Dedifferentiated amniotic fluid mesenchymal stem cell (primary cell): ENCODE results near the gene TEX264.
"Not testable (repeated sequence)": the region's sequence is repeated elsewhere in the genome, so short reads cannot be mapped to it uniquely, and the experiment has no call there.

Experiments used
- DNase-seq: peaks from one replicate; pipeline ENCODE4 v3.0.0-alpha.2; 2016; ENCODE audit errors: extremely low spot score

TEX264 gene

GRCh38 chr3:51715231-51715976, 44.4 kb downstream of the TEX264 start:
- DNase-seq: no peak

GRCh38 chr3:51715977-51716294, 44.9 kb downstream of the TEX264 start:
- no peak for DNase-seq

- DNase-seq: no peak
Observed at GRCh38 chr3:51716805-51717204, 45.8 kb downstream of the TEX264 start.

GRCh38 chr3:51717446-51717845, 46.4 kb downstream of the TEX264 start:
- no peak for DNase-seq

- DNase-seq: no peak
Observed at GRCh38 chr3:51717947-51718346, 46.9 kb downstream of the TEX264 start.

GRCh38 chr3:51718547-51719409, 47.7 kb downstream of the TEX264 start:
- DNase-seq: no peak

GRCh38 chr3:51719410-51720025, 48.5 kb downstream of the TEX264 start:
- no peak for DNase-seq

- no peak for DNase-seq
Observed at GRCh38 chr3:51720292-51721061, 49.4 kb downstream of the TEX264 start.

- DNase-seq: no peak
Observed at GRCh38 chr3:51721062-51721745, 50.2 kb downstream of the TEX264 start.

GRCh38 chr3:51722362-51722761, 51.3 kb downstream of the TEX264 start:
- no peak for DNase-seq

- DNase-seq: no peak
Observed at GRCh38 chr3:51727500-51727899, 56.4 kb downstream of the TEX264 start.

GRCh38 chr3:51729042-51729633, 58.1 kb downstream of the TEX264 start:
- DNase-seq: no peak

- no peak for DNase-seq
Observed at GRCh38 chr3:51733859-51734571, 63.0 kb downstream of the TEX264 start.

- no peak for DNase-seq
Observed at GRCh38 chr3:51734572-51734907, 63.5 kb downstream of the TEX264 start.

GRCh38 chr3:51735039-51735438, 64.0 kb downstream of the TEX264 start:
- no peak for DNase-seq

- no peak for DNase-seq
Observed at GRCh38 chr3:51735950-51736349, 64.9 kb downstream of the TEX264 start.

- no peak for DNase-seq
Observed at GRCh38 chr3:51739110-51739509, 68.1 kb downstream of the TEX264 start.

GRCh38 chr3:51742320-51742719, 71.3 kb downstream of the TEX264 start:
- not testable (repeated sequence) for DNase-seq

GRCh38 chr3:51742978-51743377, 71.9 kb downstream of the TEX264 start:
- DNase-seq: not testable (repeated sequence)

- DNase-seq: no peak
Observed at GRCh38 chr3:51747840-51748239, 76.8 kb downstream of the TEX264 start.
